Upper lobe of left lung (tissue), 4 donors: Measurements from ENCODE around the gene GRK2.

Experiments used
- POLR2A ChIP-seq, 4 donors: fragments of 450-650 bp; IDR thresholded peaks; one replicate each; pipeline ENCODE4 v1.5.1; 2016 to 2017; ENCODE audit warnings: antibody characterized with exemption in 4 of 4, mild to moderate bottlenecking in 2 of 4
- POLR2AphosphoS5 ChIP-seq, 2 donors: sonication (generic); formaldehyde crosslinking; IDR thresholded peaks; one replicate each; pipeline ENCODE4 v1.5.1; 2017; ENCODE audit warnings: antibody characterized with exemption in 2 of 2
- TF ChIP-seq, protein P1 (sequence below), 6 experiments: fragments of 450-650 bp in 4 of 6; fragments of 200-600 bp in 2 of 6; sonication (generic) in 2 of 6; IDR thresholded peaks; one replicate each; pipeline ENCODE4 v1.5.1; 2016 to 2019; ENCODE audit warnings: antibody characterized with exemption in 6 of 6

DNA sequence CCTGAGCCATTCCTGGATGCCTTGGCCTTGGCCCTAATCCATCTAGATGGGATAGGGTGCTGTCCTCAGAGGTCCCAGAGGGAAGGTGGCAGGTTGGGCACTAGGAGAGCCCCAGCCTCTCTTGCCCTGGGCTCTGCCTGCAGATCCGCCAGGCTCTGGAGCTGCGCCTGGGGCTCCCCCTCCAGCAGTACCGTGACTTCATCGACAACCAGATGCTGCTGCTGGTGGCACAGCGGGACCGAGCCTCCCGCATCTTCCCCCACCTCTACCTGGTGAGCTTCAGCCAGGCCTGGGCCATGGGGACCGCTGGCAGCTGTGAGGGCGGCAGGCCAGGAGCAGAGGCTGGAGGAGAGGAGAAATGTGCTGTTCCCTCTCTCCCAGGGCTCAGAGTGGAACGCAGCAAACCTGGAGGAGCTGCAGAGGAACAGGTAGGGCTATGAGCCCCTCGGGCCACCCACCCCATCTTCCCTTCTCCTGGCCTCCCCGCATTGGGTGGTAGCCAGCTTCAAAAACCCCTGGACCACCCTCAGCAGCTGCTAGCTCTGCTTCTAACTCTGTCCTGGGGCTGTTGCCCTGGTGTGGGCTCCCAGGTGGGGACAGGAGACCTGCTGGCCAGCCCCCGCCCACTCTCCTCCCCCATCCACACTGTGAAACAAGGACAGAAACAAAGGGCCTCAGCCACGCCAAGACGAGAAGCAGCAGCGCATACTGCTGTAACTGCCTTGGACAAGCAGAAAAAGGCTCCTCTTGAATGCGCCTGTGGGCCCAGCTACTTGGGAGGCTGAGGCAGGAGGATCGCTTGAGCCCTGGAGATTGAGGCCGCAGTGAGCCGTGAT lies 42.0 kb downstream of the GRK2 start:
- TF ChIP-seq, protein P1, sequence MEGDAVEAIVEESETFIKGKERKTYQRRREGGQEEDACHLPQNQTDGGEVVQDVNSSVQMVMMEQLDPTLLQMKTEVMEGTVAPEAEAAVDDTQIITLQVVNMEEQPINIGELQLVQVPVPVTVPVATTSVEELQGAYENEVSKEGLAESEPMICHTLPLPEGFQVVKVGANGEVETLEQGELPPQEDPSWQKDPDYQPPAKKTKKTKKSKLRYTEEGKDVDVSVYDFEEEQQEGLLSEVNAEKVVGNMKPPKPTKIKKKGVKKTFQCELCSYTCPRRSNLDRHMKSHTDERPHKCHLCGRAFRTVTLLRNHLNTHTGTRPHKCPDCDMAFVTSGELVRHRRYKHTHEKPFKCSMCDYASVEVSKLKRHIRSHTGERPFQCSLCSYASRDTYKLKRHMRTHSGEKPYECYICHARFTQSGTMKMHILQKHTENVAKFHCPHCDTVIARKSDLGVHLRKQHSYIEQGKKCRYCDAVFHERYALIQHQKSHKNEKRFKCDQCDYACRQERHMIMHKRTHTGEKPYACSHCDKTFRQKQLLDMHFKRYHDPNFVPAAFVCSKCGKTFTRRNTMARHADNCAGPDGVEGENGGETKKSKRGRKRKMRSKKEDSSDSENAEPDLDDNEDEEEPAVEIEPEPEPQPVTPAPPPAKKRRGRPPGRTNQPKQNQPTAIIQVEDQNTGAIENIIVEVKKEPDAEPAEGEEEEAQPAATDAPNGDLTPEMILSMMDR (IDR thresholded peaks at IDR 0.05) = no peak
- TF ChIP-seq POLR2A (IDR thresholded peaks at IDR 0.05) (no peak), POLR2AphosphoS5 (IDR thresholded peaks at IDR 0.05) (no peak)
